SKM-1 (cell line): ENCODE measurements around the gene E2F1.
A peak's percentile ranks its signal among the peaks of the same experiment; 100 is the strongest.
"Not testable (repeated sequence)": the region's sequence is repeated elsewhere in the genome, so short reads cannot be mapped to it uniquely, and the experiment has no call there.

Experiments
- DNase-seq: peaks from one replicate; lab custom pipeline; 2025; ENCODE audit not compliant: unreplicated experiment; lab: John Stamatoyannopoulos, UW

The E2F1 gene

DNA sequence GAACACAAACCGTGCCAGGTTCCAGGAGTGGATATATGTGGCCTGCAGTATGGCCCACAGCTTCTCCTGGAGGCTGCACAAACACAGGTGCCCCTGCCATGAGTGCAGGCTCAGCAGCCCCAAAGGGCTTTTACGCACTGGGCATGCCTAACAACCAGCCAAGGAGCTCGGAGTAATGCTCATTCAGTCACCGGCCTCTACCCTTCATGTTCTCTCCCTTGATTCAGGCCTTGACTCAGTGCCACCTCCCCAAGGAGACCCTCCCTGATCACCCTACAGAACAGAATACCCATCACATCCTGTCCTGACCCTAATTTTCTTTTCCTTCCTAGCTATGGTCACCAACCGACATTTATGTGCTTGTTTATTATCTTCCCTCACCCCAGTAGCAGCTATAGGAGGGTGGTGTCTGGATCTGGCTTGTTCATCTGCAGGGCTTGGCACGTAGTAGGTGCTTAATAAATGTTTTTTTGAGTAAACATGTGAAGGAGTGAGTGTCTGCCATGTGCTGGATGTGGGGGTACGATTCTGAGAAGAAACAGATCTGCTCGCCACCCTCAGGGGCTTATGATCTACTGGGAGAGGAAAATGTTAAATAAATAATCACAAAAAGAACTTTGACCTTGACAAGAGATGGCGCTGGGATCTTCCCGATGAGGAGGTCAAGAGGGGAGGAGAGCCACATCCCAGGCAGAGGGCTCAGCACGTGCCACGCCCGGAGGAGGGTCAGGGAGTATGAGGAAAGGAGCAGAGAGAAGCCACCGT is 24.7 kb upstream of the E2F1 start:
- no peak for DNase-seq

DNA sequence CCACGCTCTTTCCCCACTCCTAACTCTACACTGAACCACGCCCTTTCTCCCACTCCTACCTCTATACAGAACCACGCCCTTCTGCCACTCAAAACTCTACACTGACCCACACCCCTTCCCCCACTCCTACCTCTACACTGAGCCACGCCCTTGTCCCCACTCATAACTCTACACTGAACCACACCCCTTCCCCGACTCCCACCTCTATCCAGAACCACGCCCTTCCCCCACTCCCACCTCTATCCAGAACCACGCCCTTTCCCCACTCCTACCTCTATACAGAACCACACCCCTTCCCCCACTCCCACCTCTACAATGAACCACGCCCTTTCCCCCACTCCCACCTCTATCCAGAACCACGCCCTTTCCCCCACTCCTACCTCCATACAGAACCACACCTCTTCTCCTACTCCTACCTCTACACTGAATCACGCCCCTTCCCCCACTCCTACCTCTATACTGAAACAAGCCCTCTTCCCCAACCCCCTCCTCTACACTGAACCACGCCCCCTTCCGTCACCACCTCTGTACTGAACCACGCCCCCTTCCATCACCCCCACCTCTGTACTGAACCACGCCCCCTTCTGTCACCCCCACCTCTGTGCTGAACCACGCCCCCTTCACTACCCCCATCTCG is 23.8 kb upstream of the E2F1 start:
- DNase-seq = no peak

DNA sequence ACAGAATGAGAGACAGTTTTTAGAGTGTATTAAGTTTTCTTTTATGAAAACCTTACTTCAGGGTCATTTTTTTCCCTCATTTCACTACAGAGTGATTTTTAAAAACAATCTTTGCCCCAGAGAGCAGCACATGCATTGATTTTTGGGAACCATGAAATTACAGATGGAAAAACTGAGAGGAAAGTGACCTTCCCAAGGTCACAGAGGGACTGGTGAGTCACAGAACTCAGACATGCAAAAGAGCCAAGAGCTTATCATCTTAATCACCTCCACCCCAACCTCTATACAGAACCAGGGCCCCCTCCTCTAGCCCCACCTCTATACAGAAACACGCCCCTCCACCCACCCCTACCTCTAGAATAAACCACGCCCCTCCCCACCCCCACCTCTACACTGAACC is 23.2 kb upstream of the E2F1 start:
- no peak for DNase-seq

DNA sequence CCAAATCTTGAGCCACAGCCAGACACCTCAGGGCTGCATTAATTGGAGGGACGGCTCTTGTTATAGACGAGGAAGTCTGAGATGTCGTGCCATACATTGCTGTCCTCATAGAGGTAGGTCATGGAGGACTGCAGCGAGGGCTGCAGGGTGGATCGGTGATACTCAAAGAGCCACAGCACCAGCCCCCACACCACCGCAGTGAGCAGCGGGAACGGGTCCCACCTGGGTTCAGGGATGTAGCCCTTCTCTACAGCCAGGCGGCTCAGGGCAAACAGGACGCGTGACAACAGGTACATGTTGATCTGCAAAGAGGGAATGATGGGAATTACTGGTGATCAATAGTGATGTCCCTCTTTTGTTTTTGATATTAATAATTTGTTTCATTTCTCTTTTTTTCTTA is 21.5 kb upstream of the E2F1 start:
- no peak for DNase-seq

DNA sequence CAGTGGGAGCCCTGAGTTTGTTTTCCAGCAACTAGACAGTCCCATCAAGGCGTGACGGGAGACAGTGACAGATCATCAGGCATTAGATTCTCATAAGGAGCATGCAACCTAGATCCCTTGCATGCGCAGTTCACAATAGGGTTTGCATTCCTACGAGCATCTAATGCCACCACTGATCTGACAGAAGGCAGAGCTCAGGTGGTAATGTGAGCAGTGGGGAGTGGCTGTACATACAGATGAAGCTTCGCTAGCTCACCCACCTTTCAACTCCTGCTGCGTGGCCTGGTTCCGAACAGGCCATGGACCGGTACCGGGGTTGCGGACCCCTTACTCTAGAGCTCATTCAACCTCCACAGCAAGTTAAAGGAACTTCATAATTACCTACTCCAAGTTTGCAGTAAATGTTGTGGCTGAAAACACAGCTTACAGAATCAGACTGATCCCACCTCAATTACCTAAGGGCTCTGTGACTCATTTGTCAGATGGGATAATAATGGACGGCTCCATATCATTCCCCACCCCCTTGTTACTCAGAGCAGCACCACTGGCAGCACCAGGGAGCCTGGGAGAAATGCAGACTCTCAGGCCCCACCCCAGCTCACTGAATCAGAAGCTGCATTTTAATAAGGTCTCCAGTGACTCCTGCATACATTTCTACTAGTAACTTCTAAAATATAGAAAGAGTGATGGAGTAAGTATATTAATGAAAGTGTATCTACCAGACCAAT is 18.2 kb upstream of the E2F1 start:
- DNase-seq = no peak

DNA sequence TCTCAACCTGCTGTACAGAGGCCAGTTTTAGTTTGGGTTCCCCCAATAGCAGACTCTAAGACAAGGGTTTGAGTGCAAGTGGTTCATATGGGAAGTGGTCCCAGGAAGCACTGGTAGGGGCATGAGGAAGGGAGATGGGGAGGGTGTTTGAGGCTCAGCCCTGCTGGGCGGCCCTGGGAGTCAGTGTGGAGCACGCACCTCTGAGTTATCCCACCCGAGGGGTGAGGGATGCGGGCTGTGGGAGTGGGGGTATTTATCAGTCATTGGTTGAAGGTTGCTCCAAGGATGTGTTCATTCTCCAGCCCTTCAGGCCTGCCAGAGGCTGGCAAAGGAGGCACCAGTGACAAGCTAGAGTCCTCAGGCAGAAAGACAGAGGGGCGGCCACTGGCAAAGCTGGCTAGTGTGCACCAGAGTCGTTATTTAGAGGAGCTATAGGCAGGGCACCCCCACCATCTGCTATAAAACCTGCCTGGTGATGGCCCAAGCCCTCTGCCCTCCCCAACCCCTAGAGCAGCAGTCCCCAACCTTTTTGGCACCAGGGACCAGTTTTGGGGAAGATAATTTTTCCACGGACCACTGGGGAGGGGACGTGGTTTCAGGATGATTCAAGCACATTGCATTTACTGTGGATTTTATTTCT is 17.4 kb upstream of the E2F1 start:
- DNase-seq = no peak

DNA sequence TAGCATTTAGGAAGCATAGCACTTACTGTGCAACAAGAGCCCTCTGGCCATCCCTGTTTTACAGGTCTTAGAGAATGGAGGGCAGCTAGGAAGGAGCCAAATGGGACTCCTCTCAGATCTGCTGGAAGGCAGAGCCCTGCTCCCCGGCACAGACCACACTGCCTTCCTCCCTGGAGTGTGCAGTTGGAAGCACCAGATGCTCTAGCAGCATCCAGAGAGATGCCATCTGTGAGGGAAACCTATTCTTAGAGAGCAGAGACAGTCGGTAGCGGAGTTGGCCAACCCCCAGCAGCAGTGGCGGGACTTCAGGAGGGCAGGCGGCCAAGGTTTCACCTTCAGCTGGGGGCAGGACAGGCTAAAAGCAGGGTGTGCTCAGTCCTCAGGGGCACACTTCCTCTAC is 16.7 kb upstream of the E2F1 start:
- no peak for DNase-seq

DNA sequence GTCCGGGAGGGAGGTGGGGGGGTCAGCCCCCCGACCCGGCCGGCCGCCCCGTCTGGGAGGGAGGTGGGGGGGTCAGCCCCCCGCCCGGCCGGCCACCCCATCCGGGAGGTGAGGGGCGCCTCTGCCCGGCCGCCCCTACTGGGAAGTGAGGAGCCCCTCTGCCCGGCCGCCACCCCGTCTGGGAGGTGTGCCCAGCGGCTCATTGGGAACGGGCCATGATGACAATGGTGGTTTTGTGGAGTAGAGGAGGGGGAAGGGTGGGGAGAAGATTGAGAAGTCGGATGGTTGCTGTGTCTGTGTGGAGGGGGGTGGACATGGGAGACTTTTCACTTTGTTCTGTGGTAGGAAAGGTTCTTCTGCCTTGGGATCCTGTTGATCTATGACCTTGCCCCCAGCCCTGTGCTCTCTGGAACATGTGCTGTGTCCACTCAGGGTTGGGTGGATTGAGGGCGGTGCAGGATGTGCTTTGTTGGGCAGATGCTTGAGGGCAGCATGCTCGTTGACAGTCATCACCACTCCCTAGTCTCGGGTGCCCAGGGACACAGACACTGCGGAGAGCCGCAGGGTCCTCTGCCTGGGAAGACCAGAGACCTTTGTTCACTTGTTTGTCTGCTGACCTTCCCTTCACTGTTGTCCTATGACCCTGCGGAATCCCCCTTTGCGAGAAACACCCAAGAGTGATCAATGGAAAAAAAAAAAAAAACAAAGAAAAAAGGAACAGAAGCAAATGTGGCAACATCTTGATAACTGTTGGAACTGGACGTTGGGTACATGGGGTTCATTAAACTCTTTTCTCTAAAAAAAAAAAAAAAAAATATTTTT is 15.7 kb upstream of the E2F1 start:
- DNase-seq = no peak

DNA sequence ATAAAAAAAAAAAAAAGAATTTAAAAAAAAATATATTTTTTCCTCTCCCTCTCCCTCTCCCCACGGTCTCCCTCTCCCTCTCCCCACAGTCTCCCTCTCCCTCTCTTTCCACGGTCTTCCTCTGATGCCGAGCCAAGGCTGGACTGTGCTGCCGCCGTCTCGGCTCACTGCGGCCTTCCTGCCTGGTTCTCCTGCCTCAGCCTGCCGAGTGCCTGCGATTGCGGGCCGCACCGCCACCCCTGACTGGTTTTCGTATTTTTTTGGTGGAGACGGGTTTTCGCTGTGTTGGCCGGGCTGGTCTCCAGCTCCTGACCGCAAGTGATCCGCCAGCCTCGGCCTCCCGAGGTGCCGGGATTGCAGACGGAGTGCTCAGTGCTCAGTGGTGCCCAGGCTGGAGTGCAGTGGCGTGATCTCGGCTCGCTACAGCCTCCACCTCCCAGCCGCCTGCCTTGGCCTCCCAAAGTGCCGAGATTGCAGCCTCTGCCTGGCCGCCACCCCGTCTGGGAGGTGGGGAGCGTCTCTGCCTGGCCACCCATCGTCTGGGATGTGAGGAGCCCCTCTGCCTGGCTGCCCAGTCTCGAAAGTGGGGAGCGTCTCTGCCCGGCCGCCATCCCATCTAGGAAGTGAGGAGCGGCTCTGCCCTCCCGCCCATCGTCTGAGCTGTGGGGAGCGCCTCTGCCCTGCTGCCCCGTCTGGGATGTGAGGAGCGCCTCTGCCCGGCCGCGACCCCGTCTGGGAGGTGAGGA is 14.7 kb upstream of the E2F1 start:
- not testable (repeated sequence) for DNase-seq

DNA sequence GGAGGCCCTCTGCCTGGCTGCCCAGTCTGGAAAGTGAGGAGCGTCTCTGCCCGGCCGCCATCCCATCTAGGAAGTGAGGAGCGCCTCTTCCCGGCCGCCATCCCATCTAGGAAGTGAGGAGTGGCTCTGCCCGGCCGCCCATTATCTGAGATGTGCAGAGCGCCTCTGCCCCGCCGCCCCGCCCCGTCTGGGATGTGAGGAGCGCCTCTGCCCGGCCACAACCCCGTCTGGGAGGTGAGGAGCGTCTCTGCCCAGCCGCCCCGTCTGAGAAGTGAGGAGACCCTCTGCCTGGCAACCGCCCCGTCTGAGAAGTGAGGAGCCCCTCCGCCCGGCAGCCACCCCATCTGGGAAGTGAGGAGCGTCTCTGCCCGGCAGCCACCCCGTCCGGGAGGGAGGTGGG is 12.8 kb upstream of the E2F1 start:
- not testable (repeated sequence) for DNase-seq

DNA sequence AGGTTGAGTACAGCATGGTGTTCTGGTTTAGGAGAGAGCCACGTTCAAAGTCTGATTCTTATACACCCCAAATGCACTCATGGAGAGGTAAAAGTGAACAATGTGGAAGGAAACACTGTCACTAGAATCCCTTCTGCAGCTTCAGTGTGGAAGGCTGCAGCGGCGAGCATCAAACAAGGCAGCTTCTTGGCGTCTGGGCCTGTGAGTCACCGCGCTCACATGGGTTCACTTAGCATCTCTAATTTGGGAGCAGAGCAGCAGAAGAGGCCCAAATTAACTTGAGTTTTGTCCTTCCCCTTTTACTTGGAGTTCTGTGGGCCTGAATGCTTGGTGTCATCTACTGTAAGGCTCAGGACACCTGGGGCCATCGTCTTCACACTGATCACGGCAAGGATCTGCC is 10.9 kb upstream of the E2F1 start:
- DNase-seq = no peak

DNA sequence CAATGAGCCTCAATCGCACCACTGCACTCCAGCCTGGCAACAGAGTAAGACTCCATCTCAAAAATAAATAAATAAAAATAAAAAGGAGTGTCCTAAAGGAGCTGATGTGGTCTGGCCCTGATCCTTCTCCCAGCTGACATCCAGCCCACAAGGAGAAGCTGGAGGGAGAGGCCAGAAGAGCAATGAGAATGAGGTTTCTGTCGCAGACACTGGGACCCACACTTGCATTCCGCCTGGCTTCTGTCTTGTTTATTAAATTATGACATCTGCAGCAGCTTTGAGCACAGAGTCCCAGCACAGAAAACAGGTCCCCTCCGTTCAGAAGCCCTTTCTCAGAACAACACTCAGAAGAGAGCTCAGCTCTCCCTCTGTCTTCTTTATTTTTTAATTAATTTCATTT is 10.3 kb upstream of the E2F1 start:
- no peak for DNase-seq

DNA sequence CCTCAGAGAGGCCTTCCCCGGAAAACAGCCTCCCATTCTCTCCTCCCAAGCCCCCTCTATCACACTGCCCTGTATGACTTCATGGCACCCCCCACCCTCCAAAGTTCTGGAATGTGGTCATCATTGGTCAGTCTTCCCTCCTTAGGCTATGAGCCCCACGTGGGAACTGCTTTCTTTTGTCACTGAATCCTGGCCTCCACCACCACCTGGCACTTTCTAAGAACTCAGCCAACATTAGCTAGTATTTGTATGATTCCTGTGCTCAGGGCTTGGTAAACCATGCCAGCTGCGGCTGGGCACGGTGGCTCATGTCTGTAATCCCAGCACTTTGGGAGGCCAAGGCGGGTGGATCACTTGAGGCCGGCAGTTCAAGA is 8.4 kb upstream of the E2F1 start:
- DNase-seq = no peak

DNA sequence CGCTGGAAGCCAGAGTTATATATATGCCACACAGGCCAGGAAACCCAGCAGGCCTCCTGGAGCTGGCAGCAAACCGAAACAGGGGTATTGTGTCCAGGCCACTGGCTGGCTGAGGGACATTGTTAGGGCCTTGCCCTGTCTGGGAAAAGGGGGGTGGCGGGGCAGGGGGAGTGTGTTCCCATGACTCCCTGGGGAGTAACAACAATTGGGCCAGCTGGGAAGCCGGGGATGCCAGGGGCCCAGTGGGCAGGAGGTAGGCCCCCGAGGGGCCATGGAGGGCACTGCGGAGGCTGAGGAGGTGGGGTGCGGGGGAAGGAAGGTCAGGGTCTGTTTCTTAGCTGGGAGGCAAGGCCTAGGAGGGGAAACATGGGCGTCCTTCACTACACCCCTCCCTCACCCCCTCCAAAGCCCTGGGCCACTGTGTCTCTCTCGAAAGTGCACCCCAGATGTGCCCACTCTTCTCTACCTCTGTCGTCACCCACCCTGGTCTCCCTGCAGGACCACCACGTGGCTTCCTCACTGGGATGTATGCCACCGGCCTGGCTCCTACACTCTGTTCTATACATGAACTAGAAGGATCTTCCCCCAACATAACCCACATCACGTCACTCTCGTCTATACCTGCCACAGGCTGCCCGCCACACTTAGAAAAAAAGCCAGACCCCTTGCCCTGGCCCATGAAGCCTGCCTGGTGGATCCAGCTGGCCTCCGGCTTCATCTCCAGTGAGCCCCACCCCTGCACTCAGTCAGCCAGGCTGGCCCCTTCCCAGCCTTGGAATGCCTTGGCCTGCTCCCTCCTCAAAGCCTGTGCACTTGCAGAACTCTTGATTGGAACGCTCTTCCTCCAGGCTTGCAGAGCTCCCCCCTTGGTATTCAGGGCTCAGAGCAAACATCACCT is 7.8 kb upstream of the E2F1 start:
- DNase-seq = no peak

DNA sequence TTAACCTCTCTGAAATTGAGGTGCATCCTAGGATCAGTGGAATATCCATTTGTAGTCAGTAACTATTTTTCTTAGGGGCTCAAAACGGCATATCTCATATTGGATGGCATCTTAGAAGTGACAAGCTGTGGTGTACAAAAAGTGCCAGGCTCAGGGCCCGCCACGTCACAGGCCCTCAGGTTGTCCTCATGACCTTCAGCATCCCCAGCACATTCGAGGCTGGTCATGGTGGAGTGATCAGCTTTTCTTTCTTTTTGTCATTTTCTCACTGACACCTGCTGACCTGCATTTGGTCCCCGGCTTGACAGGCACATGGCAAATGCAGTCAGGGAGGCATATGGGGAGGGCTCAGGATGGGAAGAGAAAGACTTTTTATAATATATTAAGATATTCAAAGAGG is 7.1 kb upstream of the E2F1 start:
- no peak for DNase-seq

DNA sequence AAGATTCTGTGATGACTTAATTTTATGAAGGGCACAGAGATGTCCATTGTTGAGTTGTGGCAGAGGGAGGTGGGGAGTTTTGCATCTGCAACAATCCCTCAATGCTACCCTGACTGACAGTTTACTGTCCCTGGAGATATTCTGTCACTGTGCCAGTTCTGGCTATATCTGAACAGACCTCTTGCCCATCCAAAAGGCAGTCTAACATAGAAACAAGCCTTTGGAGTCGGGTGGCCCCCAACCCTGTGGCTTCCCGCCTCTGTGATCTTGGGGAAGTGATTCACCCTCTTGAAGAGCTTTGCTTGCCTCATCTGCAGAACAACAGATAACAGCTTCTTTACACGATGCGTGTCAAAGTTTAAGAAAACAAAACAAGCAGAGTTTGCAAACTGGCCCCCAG is 3.8 kb upstream of the E2F1 start:
- DNase-seq = peak; percentile 38

DNA sequence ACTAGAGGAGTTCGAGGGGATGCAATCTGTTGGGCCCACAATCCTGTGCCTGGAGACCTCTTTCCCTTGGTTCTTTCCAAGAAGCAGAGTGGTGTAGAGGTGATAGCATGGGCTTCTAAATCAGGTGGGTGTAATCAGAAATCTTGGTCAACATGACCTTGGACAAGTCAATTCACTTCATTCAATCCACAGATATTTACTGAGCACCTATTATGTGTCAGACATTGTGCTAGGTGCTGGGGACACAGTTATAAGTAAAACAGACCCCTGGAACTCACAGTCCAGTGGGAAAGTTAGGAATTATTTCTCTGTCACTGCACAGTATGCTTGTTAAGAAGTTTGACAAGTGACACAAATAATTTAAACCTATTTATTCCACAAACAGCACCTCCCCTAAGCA is 3.3 kb upstream of the E2F1 start:
- DNase-seq = no peak

DNA sequence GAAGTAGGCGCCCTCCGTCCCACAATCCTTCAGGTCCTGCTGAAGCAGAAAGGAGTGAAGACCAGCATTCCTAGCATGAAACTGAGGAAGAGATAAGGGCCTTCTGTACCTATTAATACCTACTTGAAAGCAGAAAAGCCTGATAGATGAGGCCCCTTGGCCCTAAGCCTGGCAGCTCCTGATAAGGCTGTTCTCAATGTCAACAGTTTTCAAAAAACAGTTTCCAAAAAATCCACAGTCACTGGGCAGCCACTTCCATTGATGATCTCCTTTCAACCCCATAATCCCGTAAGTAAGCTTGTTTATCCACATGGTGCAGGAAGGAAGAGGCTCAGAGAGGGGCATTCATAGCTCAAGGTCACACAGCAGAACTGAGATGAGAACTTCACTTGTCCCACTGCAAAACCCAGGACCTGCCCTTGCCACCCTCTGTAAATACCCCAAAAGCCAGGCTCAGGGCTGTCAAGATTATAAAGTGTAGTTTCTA is 2.8 kb upstream of the E2F1 start:
- no peak for DNase-seq
